Measurements from ENCODE around the gene DGKD. TPM values are rescaled to one million over a fixed set of nuclear protein-coding genes. Genes with fewer than 3 reads are reported as not detected.

DGKD gene
- total RNA-seq, 4 donors from 2014 or later = 9.1 to 21.9 (median 17.8) TPM

DNA sequence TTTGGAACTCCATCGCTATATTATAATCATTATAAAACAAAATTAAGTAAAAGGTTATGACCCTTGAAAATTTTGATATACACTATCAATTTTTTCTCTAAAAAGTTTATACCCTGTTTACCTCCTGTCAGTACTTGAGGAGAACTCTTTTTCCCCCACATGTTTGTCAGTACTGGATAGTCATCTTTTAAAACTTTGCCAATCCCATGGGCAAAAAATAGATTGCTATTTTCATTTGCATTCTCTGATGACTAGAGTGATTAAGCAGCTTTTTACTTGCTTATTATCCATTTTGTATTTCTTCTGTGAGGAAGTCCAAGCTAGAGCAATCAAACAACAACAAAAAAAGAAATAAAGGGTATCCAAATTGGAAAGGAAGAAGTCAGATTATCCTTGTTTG, 76.4 kb downstream of the DGKD start:
- TF ChIP-seq, protein P1, sequence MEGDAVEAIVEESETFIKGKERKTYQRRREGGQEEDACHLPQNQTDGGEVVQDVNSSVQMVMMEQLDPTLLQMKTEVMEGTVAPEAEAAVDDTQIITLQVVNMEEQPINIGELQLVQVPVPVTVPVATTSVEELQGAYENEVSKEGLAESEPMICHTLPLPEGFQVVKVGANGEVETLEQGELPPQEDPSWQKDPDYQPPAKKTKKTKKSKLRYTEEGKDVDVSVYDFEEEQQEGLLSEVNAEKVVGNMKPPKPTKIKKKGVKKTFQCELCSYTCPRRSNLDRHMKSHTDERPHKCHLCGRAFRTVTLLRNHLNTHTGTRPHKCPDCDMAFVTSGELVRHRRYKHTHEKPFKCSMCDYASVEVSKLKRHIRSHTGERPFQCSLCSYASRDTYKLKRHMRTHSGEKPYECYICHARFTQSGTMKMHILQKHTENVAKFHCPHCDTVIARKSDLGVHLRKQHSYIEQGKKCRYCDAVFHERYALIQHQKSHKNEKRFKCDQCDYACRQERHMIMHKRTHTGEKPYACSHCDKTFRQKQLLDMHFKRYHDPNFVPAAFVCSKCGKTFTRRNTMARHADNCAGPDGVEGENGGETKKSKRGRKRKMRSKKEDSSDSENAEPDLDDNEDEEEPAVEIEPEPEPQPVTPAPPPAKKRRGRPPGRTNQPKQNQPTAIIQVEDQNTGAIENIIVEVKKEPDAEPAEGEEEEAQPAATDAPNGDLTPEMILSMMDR (IDR thresholded peaks at IDR 0.05) = no peak
- no peak for TF ChIP-seq POLR2AphosphoS5 (IDR thresholded peaks at IDR 0.05)
- no peak for ATAC-seq
- WGBS, 2 donors (ENCODE audit: low coverage in 1 of 2) = 88 to 94% methylated on average over 1 of the region's 1 CpG
- Histone ChIP-seq H3K36me3 (peaks cover 0 to 13% of the 10 kb centered on the region in 2 donors), H3K9me3 (no peaks in the 10 kb centered on the region), H3K27ac (no peak overlapping the region), H3K4me1 (peaks cover 0 to 17% (median 0%) of the 10 kb centered on the region in 3 donors), H3K4me3 (no peak overlapping the region), H3K27me3 (no peaks in the 10 kb centered on the region)

DNA sequence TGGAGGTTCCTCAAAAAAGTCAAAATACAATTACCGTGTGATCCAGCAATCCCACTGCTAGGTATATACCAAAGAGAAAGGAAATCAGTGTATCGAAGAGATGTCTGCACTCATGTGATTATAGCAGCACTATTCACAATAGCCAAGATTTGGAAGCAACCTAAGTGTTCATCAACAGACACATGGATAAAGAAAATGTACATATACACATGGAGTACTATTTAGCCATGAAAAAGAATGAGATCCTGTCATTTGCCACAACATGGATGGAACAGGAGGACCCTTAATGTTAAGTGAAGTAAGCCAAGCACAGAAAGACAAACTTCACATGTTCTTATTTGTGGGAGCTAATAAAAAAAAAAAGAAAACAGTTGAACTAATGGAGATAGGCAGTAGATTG, 78.7 kb downstream of the DGKD start:
- TF ChIP-seq POLR2A (IDR thresholded peaks at IDR 0.05) (no peak), EP300 (IDR thresholded peaks at IDR 0.05) (no peak), POLR2AphosphoS5 (IDR thresholded peaks at IDR 0.05) (no peak)
- TF ChIP-seq, protein P1 (IDR thresholded peaks at IDR 0.05) = no peak
- no peaks in the 10 kb centered on the region for H3K27me3 ChIP-seq
- 91 to 94% methylated on average over 2 of the region's 2 CpGs for WGBS, 2 donors (ENCODE audit: low coverage in 1 of 2)
- ATAC-seq = no peak
- peaks cover 0 to 37% of the 10 kb centered on the region in 2 donors for H3K36me3 ChIP-seq
- H3K27ac ChIP-seq = no peak overlapping the region
- no peak overlapping the region for H3K4me3 ChIP-seq
- H3K4me1 ChIP-seq = peaks cover 0 to 17% (median 0%) of the 10 kb centered on the region in 3 donors
- no peaks in the 10 kb centered on the region for H3K9me3 ChIP-seq

DNA sequence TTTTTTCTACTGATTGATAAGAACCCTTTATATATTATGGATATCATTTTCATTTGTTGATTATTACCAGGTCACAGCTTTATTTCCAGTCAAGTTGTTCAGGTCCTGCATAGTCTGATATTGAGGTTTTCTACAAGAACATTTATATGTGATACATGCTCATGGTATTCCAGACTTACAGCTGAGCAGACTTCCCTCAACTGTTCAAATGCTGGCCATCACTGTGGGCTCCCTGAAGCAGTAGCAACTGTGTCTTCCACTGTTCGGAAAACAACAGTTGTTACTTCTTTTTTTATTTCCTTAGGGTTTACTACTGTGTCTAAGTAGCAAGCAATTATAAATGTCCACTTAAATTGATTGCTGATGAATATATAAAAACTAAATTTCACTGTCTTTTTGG, 79.5 kb downstream of the DGKD start:
- Histone ChIP-seq H3K27ac (no peak overlapping the region), H3K9me3 (no peaks in the 10 kb centered on the region), H3K36me3 (peaks cover 0 to 45% of the 10 kb centered on the region in 2 donors), H3K27me3 (no peaks in the 10 kb centered on the region), H3K4me3 (no peak overlapping the region), H3K4me1 (peaks cover 0 to 17% (median 0%) of the 10 kb centered on the region in 3 donors)
- TF ChIP-seq EP300 (IDR thresholded peaks at IDR 0.05) = no peak
- TF ChIP-seq POLR2A (IDR thresholded peaks at IDR 0.05) = no peak
- TF ChIP-seq POLR2AphosphoS5 (IDR thresholded peaks at IDR 0.05) = no peak
- TF ChIP-seq, protein P1 (IDR thresholded peaks at IDR 0.05) = no peak
- WGBS, 2 donors (ENCODE audit: low coverage in 1 of 2) = 57 to 82% methylated on average over 1 of the region's 1 CpG
- ATAC-seq = no peak

DNA sequence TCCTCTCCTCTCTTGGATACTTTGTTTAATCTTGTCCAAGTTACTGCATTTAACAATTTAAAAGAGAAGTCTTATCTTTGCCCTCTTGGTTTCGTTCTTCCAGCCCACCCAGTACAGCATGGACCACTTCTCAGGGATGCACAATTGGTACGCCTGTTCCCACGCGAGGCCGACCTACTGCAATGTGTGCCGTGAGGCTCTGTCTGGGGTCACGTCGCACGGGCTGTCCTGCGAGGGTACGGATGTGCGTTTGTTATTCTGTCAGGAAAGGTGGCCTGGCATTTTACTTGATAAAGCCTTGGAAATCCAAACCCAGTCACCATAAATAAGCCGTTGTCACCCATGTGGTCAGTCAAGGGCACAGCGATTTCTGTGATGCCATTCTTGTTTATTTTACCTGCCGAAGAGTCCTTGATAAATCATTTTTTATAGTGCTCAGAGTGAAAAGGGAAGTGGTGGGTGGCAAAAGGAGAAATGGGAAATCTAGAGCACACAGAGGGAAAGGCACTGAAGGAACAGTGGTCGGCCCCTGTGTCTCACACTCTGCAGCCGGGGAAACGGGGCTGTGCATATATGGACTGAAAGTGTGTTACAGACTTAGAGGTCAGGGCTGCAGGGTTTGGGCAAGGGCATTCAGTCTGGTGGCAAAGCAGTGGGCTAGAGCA, 80.5 kb downstream of the DGKD start:
- TF ChIP-seq POLR2A (IDR thresholded peaks at IDR 0.05) (no peak), POLR2AphosphoS5 (IDR thresholded peaks at IDR 0.05) (no peak), EP300 (IDR thresholded peaks at IDR 0.05) (no peak)
- TF ChIP-seq, protein P1 (IDR thresholded peaks at IDR 0.05) = no peak
- Histone ChIP-seq H3K36me3 (peaks cover 0 to 55% of the 10 kb centered on the region in 2 donors), H3K27ac (no peak overlapping the region), H3K4me1 (peaks cover 0 to 12% (median 0%) of the 10 kb centered on the region in 3 donors), H3K9me3 (no peaks in the 10 kb centered on the region), H3K27me3 (no peaks in the 10 kb centered on the region), H3K4me3 (no peak overlapping the region)
- ATAC-seq = no peak
- 86 to 93% methylated on average over 3 to 16 of the region's 18 CpGs for WGBS, 2 donors (ENCODE audit: low coverage in 1 of 2)

Data from gastroesophageal sphincter (tissue), 4 donors.